GM23338 (cell line): ENCODE measurements around the gene UFSP1.

Source experiments
- EZH2 ChIP-seq: fragments of 200-600 bp; sonication (generic); IDR thresholded peaks from one replicate; pipeline ENCODE4 v1.8.0; 2017; ENCODE audit warnings: antibody characterized with exemption, mild to moderate bottlenecking, low read depth; ENCODE audit not compliant: unreplicated experiment
- EZH2phosphoT487 ChIP-seq: fragments of 200-600 bp; sonication (generic); IDR thresholded peaks from one replicate; pipeline ENCODE4 v1.8.1; 2018; ENCODE audit warnings: antibody characterized with exemption; ENCODE audit not compliant: unreplicated experiment
- JUNB ChIP-seq: IDR thresholded peaks from one replicate; pipeline ENCODE4 v1.6.1; 2016; ENCODE audit warnings: antibody characterized with exemption; ENCODE audit not compliant: unreplicated experiment
- POLR2AphosphoS5 ChIP-seq: IDR thresholded peaks from 2 replicates; pipeline ENCODE4 v1.6.1; 2016; ENCODE audit warnings: antibody characterized with exemption, low read depth
- TF ChIP-seq, protein P1 (sequence below), 2 experiments: fragments of 200-600 bp in 1 of 2; sonication (generic) in 1 of 2; conservative IDR thresholded peaks; 2 replicates each; pipeline versions ENCODE4 v1.5.1 to v1.6.1; 2016 to 2017; ENCODE audit warnings: antibody characterized with exemption in 2 of 2, low read depth in 2 of 2, mild to moderate bottlenecking in 2 of 2, moderate library complexity in 1 of 2
- TF ChIP-seq, protein P2 (sequence below): IDR thresholded peaks from one replicate; pipeline ENCODE4 v1.6.1; 2018; ENCODE audit warnings: antibody characterized with exemption; ENCODE audit not compliant: unreplicated experiment

DNA sequence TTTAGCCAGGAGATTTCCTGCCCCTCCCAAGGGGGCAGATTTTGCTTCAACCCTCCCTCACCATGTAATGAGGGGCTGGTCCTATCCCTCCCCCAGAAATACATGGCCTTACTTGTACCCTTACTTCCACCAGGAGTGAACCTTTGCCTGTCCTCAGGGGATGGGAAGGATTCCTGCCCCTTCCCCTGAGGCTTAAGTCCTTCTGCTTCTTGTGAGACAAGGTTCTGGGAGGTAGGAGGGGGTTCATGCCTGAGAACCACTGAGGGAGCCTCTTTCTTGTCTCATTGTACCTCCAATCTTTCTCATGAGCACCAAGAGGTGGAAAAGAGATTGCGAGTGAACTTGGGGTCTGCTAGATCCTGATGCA, 40.3 kb upstream of the UFSP1 start:
- TF ChIP-seq POLR2AphosphoS5 (no peak), EZH2phosphoT487 (no peak), JUNB (no peak), EZH2 (no peak)
- TF ChIP-seq, protein P1, sequence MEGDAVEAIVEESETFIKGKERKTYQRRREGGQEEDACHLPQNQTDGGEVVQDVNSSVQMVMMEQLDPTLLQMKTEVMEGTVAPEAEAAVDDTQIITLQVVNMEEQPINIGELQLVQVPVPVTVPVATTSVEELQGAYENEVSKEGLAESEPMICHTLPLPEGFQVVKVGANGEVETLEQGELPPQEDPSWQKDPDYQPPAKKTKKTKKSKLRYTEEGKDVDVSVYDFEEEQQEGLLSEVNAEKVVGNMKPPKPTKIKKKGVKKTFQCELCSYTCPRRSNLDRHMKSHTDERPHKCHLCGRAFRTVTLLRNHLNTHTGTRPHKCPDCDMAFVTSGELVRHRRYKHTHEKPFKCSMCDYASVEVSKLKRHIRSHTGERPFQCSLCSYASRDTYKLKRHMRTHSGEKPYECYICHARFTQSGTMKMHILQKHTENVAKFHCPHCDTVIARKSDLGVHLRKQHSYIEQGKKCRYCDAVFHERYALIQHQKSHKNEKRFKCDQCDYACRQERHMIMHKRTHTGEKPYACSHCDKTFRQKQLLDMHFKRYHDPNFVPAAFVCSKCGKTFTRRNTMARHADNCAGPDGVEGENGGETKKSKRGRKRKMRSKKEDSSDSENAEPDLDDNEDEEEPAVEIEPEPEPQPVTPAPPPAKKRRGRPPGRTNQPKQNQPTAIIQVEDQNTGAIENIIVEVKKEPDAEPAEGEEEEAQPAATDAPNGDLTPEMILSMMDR (conservative IDR thresholded peaks at IDR 0.05; ENCODE audit: low read depth in 2 of 2): no peak
- TF ChIP-seq, protein P2, sequence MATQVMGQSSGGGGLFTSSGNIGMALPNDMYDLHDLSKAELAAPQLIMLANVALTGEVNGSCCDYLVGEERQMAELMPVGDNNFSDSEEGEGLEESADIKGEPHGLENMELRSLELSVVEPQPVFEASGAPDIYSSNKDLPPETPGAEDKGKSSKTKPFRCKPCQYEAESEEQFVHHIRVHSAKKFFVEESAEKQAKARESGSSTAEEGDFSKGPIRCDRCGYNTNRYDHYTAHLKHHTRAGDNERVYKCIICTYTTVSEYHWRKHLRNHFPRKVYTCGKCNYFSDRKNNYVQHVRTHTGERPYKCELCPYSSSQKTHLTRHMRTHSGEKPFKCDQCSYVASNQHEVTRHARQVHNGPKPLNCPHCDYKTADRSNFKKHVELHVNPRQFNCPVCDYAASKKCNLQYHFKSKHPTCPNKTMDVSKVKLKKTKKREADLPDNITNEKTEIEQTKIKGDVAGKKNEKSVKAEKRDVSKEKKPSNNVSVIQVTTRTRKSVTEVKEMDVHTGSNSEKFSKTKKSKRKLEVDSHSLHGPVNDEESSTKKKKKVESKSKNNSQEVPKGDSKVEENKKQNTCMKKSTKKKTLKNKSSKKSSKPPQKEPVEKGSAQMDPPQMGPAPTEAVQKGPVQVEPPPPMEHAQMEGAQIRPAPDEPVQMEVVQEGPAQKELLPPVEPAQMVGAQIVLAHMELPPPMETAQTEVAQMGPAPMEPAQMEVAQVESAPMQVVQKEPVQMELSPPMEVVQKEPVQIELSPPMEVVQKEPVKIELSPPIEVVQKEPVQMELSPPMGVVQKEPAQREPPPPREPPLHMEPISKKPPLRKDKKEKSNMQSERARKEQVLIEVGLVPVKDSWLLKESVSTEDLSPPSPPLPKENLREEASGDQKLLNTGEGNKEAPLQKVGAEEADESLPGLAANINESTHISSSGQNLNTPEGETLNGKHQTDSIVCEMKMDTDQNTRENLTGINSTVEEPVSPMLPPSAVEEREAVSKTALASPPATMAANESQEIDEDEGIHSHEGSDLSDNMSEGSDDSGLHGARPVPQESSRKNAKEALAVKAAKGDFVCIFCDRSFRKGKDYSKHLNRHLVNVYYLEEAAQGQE: no peak
